IMR-90 (cell line): ENCODE data around the gene BDKRB1. TPM values are rescaled to one million over a fixed set of nuclear protein-coding genes. Genes with fewer than 3 reads are reported as not detected.

Source experiments
- ATAC-seq: fragments of 200-7000 bp; cut with Tn5 transposase; 2 replicates; pipeline ENCODE4 v1.9.1; 2020; ENCODE audit warnings: low read depth, mild to moderate bottlenecking, moderate library complexity
- BruUV-seq: library from RNA; stranded (reverse); fragments of 400-500 nt; replicated peaks from 2 replicates; lab custom pipeline; 2021; lab: Mats Ljungman, UMichigan
- CTCF ChIA-PET: fragments of 300-600 bp; formaldehyde crosslinking; extraction: SDS; loops from one replicate; lab custom pipeline; 2021; ENCODE audit warnings: antibody characterized with exemption; lab: Yijun Ruan, JAX
- POLR2A ChIA-PET: fragments of 300-600 bp; sonication (Branson Sonifier 250); formaldehyde crosslinking; loops from one replicate; lab custom pipeline; 2022; ENCODE audit warnings: antibody characterized with exemption; ENCODE audit not compliant: unreplicated experiment; lab: Charles Lee
- DNase-seq: peaks from one replicate; pipeline ENCODE4 v3.0.0; 2013
- H2AFZ ChIP-seq: replicated peaks from 2 replicates; pipeline ENCODE3; 2013; ENCODE audit warnings: low read length, mild to moderate bottlenecking; ENCODE audit not compliant: poor library complexity
- H2AK5ac ChIP-seq: 2 replicates; pipeline ENCODE4 v1.6.1; 2013; ENCODE audit warnings: low read depth, low read length, inconsistent platforms
- H2AK9ac ChIP-seq: replicated peaks from 2 replicates; pipeline ENCODE3; 2013; ENCODE audit warnings: mild to moderate bottlenecking, low read depth, low read length, moderate library complexity; ENCODE audit not compliant: poor library complexity
- H2BK120ac ChIP-seq: 2 replicates; pipeline ENCODE4 v1.6.1; 2013; ENCODE audit warnings: low read depth, low read length, inconsistent platforms
- H2BK15ac ChIP-seq: 3 replicates; pipeline ENCODE4 v1.6.1; 2013; ENCODE audit warnings: low read depth, low read length, inconsistent platforms
- H2BK20ac ChIP-seq: 2 replicates; pipeline ENCODE4 v1.6.1; 2013; ENCODE audit warnings: low read depth, mild to moderate bottlenecking, inconsistent platforms, low read length, moderate library complexity
- H2BK5ac ChIP-seq: 2 replicates; pipeline ENCODE4 v1.6.1; 2013; ENCODE audit warnings: mild to moderate bottlenecking, low read depth, low read length, inconsistent platforms; ENCODE audit not compliant: poor library complexity, severe bottlenecking
- H3K14ac ChIP-seq: replicated peaks from 2 replicates; pipeline ENCODE4 v1.6.1; 2013; ENCODE audit warnings: low read depth, low read length, inconsistent platforms
- H3K18ac ChIP-seq: 2 replicates; pipeline ENCODE4 v1.6.1; 2013; ENCODE audit warnings: low read depth, low read length, control low read depth
- H3K23ac ChIP-seq: 2 replicates; pipeline ENCODE4 v1.6.1; 2013; ENCODE audit warnings: low read depth, low read length, inconsistent platforms
- H3K27ac ChIP-seq: 2 replicates; pipeline ENCODE4 v1.5.1; 2013; ENCODE audit warnings: mild to moderate bottlenecking, control low read depth, low read length; ENCODE audit not compliant: insufficient read depth
- H3K27me3 ChIP-seq: 2 replicates; pipeline ENCODE4 v1.6.1; 2013; ENCODE audit warnings: low read length; ENCODE audit not compliant: control insufficient read depth, insufficient read depth
- H3K36me3 ChIP-seq: 2 replicates; pipeline ENCODE4 v1.6.1; 2013; ENCODE audit warnings: low read length, mixed read lengths; ENCODE audit not compliant: control insufficient read depth, insufficient read depth
- H3K4ac ChIP-seq: 2 replicates; pipeline ENCODE4 v1.6.1; 2013; ENCODE audit warnings: low read depth, low read length, inconsistent platforms
- H3K4me1 ChIP-seq: 2 replicates; pipeline ENCODE4 v1.6.1; 2013; ENCODE audit warnings: low read length, mixed read lengths; ENCODE audit not compliant: control insufficient read depth, insufficient read depth
- H3K4me2 ChIP-seq: 2 replicates; pipeline ENCODE4 v1.6.1; 2013; ENCODE audit warnings: low read depth, mild to moderate bottlenecking, control low read depth, low read length, moderate library complexity
- H3K4me3 ChIP-seq: 2 replicates; pipeline ENCODE4 v1.5.1; 2013; ENCODE audit warnings: low read depth, mild to moderate bottlenecking, control low read depth, low read length, moderate library complexity; ENCODE audit not compliant: insufficient read depth
- H3K56ac ChIP-seq: 2 replicates; pipeline ENCODE4 v1.6.1; 2013; ENCODE audit warnings: low read length, inconsistent platforms; ENCODE audit not compliant: insufficient read depth; ENCODE audit errors: extremely low read depth
- H3K79me1 ChIP-seq, 2 experiments: 2 replicates each; pipeline ENCODE4 v1.6.1; 2013; ENCODE audit warnings: low read length in 2 of 2, inconsistent platforms in 1 of 2, low read depth in 1 of 2
- H3K9ac ChIP-seq: 2 replicates; pipeline ENCODE4 v1.6.1; 2013; ENCODE audit warnings: low read depth, low read length, control low read depth
- H3K9me1 ChIP-seq: 2 replicates; pipeline ENCODE4 v1.6.1; 2013; ENCODE audit warnings: low read length, inconsistent platforms; ENCODE audit not compliant: insufficient read depth
- H3K9me3 ChIP-seq: 2 replicates; pipeline ENCODE4 v1.6.1; 2013; ENCODE audit warnings: low read length; ENCODE audit not compliant: control insufficient read depth, insufficient read depth
- H4K20me1 ChIP-seq: 2 replicates; pipeline ENCODE4 v1.6.1; 2013; ENCODE audit warnings: low read length, inconsistent platforms; ENCODE audit not compliant: insufficient read depth
- H4K5ac ChIP-seq: 2 replicates; pipeline ENCODE4 v1.6.1; 2013; ENCODE audit warnings: mild to moderate bottlenecking, low read depth, low read length, control low read depth
- H4K8ac ChIP-seq, 2 experiments: 2 replicates each; pipeline ENCODE4 v1.6.1; 2013; ENCODE audit warnings: low read depth in 2 of 2, low read length in 2 of 2, control low read depth in 1 of 2, inconsistent platforms in 1 of 2
- H4K91ac ChIP-seq: 2 replicates; pipeline ENCODE4 v1.6.1; 2013; ENCODE audit warnings: low read depth, low read length, inconsistent platforms; ENCODE audit not compliant: insufficient read depth
- POLR2A ChIP-seq: IDR thresholded peaks from 2 replicates; pipeline ENCODE4 v1.6.1; 2012; ENCODE audit warnings: mild to moderate bottlenecking, low read depth, low read length
- RFX5 ChIP-seq: IDR thresholded peaks from 2 replicates; pipeline ENCODE4 v1.8.0; 2012; ENCODE audit warnings: low read depth, mild to moderate bottlenecking, low read length, moderate library complexity
- WGBS, 2 experiments: methylation state at CpG; one replicate each; pipeline versions ENCODE4 v1.1.5 to v1.1.7; 2013; ENCODE audit warnings: missing lambda C conversion rate in 2 of 2; ENCODE audit not compliant: insufficient read length in 1 of 2; ENCODE audit errors: extremely low coverage in 2 of 2; 5-methylcytosine and 5-hydroxymethylcytosine counted together
- dilution Hi-C: fragments of 300-500 bp; cut with HindIII; formaldehyde crosslinking; loops from one replicate; pipeline ENCODE4 v1.14.3; 2018; ENCODE audit warnings: low sequenced_read_pairs; ENCODE audit not compliant: unreplicated experiment
- in situ Hi-C: fragments of 300-500 bp; cut with MboI; formaldehyde crosslinking; loops from 3 replicates; pipeline ENCODE4 v1.14.3; 2019; ENCODE audit warnings: low sequenced_read_pairs, inconsistent platforms, mixed read lengths
- intact Hi-C: fragments of 100-400 bp; cut with micrococcal nuclease; formaldehyde crosslinking; loops from 2 replicates; pipeline ENCODE4 v1.10.0; 2022
- polyA plus RNA-seq, 3 experiments: library from polyadenylated mRNA; depleted of rRNA; stranded (reverse); fragments of >200 nt; gene quantifications; 2 replicates each; pipeline ENCODE4 v1.2.3, GENCODE V29; 2012; ENCODE audit warnings: low replicate concordance in 1 of 3
- total RNA-seq: library from RNA; depleted of rRNA; stranded (reverse); fragments of >200 nt; gene quantifications from 2 replicates; pipeline ENCODE4 v1.2.3, GENCODE V29; 2012

The BDKRB1 gene
- total and polyA plus RNA-seq, 2 of the 4 experiments (the other 2 are of a cell fraction): 56.5 to 130 TPM

DNA sequence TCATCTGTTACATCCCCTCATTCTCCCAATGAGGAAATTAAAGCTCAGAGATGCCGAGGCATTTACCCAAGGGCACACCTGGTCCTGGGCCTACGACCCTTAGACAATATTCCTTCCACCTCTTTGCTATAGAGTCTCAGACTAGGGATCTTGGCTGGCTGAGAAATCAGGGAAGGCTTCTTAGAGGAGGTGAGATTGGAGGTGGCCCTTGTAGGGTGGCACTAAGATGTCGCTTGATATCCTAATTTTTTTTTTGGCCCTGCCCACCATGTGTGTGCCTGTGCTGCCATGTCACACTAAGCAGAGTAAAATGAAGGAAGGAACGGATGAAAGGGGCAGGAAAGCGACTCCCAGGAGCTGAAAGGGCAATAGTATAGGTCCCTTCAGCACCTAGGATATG lies 30.8 kb upstream of the BDKRB1 start:
- H3K56ac ChIP-seq: no peak overlapping the region; the same call in 1 of the 2 replicates
- no peaks in the 10 kb centered on the region for H3K9me3 ChIP-seq
- no peaks in the 10 kb centered on the region for H3K27me3 ChIP-seq
- H3K27ac ChIP-seq: no peak overlapping the region
- peak overlapping the region; percentile 12; the same call in 1 of the 2 replicates for H4K5ac ChIP-seq
- peaks cover 52% of the 10 kb centered on the region for H3K9me1 ChIP-seq
- H3K4ac ChIP-seq: peak overlapping the region; percentile 61
- no peak overlapping the region; the same call in 1 of the 2 replicates for H2BK20ac ChIP-seq
- peak overlapping the region; percentile 37 to 45; a peak in 2 of 4 replicates for H4K8ac ChIP-seq
- H3K79me1 ChIP-seq: peaks cover 58 to 86% of the 10 kb centered on the region in 2 experiments
- TF ChIP-seq POLR2A (peak; percentile 11; the same call in 1 of the 2 replicates), RFX5 (no peak)
- 100% methylated on average over 1 of the region's 5 CpGs; no CpG with 5 or more reads in 1 of the 2 experiments for WGBS, 2 experiments
- ChIA-PET CTCF (interaction anchor here (0.9 kb wide), 1 partner anchor 124 kb away, joined by 4 read pairs; no protein-coding TSS in a partner anchor), POLR2A (no interaction called here)
- peak overlapping the region; percentile 83 for H2AK9ac ChIP-seq
- peak overlapping the region; percentile 41 for H3K23ac ChIP-seq
- no peak overlapping the region for H3K9ac ChIP-seq
- peak overlapping the region; percentile 10 for H2AK5ac ChIP-seq
- no peak overlapping the region for H2AFZ ChIP-seq
- H4K20me1 ChIP-seq: peaks cover 53% of the 10 kb centered on the region
- no peak for ATAC-seq
- peaks cover 24% of the 10 kb centered on the region for H3K4me1 ChIP-seq
- H3K14ac ChIP-seq: peak overlapping the region; percentile 3; the same call in 1 of the 2 replicates
- H2BK5ac ChIP-seq: peak overlapping the region; percentile 50
- in situ Hi-C loops: no loop called here
- no peak overlapping the region for H3K18ac ChIP-seq
- no peak overlapping the region for H3K4me2 ChIP-seq
- intact Hi-C loops: no loop called here
- peaks cover 76% of the 10 kb centered on the region for H3K36me3 ChIP-seq
- no peak overlapping the region for H3K4me3 ChIP-seq
- H2BK15ac ChIP-seq: peak overlapping the region; percentile 32; the same call in 1 of the 3 replicates
- no TSS peak for BruUV-seq
- peak overlapping the region; percentile 73; the same call in 1 of the 2 replicates for H2BK120ac ChIP-seq
- dilution Hi-C loops: no loop called here
- H4K91ac ChIP-seq: peak overlapping the region; percentile 5; the same call in 1 of the 2 replicates
- no peak for DNase-seq
